Fibroblast of mammary gland (primary cell): ENCODE results near the gene ATXN7.

Experiments used
- DNase-seq: peaks from one replicate; pipeline ENCODE4 v3.0.0-alpha.2; 2010; ENCODE audit warnings: low read depth
- H3K4me3 ChIP-seq: 2 replicates; pipeline ENCODE4 v1.5.1; 2011; ENCODE audit warnings: low read depth, mild to moderate bottlenecking, low read length, moderate library complexity; ENCODE audit not compliant: control insufficient read depth
- TF ChIP-seq, protein P1 (sequence below): conservative IDR thresholded peaks from 2 replicates; pipeline ENCODE4 v1.5.1; 2011; ENCODE audit warnings: low read depth, low read length, inconsistent platforms; ENCODE audit not compliant: control insufficient read depth, insufficient read depth

ATXN7 gene

DNA sequence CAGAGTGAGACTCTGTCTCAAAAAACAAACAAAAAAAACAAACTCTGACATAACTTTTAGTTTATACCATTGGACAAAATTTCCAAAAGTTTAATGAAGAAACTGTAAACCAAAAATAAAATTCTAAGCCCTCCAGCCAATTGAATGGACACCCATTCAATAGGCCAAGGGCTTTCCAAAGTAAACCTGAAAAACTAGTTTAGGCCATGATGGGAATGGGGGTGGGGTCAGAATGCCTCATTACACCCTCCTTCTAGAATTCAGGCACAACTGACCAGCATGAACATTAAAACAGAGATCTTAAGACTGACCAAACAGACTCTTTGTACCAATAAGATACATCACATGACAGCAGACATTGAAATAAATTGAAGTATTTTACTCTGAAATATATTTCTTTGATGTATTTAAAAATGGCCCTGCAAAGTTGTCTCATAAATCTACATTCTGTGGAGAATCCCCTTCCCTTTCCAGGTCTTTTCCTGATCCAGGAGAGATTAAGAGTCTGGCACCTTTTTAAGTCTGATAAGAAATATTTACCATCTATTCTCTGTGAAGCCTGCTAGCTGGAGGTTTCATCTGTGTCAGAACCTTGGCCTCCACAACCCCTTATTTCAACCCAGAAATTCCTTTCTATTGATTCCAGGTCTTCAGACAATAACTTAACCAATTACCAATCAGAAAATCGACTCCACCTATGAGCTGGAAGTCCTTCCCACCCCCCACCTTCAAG, 15.8 kb upstream of the ATXN7 start:
- no peak for DNase-seq
- TF ChIP-seq, protein P1, sequence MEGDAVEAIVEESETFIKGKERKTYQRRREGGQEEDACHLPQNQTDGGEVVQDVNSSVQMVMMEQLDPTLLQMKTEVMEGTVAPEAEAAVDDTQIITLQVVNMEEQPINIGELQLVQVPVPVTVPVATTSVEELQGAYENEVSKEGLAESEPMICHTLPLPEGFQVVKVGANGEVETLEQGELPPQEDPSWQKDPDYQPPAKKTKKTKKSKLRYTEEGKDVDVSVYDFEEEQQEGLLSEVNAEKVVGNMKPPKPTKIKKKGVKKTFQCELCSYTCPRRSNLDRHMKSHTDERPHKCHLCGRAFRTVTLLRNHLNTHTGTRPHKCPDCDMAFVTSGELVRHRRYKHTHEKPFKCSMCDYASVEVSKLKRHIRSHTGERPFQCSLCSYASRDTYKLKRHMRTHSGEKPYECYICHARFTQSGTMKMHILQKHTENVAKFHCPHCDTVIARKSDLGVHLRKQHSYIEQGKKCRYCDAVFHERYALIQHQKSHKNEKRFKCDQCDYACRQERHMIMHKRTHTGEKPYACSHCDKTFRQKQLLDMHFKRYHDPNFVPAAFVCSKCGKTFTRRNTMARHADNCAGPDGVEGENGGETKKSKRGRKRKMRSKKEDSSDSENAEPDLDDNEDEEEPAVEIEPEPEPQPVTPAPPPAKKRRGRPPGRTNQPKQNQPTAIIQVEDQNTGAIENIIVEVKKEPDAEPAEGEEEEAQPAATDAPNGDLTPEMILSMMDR, result no peak
- H3K4me3 ChIP-seq, result no peak overlapping the region

DNA sequence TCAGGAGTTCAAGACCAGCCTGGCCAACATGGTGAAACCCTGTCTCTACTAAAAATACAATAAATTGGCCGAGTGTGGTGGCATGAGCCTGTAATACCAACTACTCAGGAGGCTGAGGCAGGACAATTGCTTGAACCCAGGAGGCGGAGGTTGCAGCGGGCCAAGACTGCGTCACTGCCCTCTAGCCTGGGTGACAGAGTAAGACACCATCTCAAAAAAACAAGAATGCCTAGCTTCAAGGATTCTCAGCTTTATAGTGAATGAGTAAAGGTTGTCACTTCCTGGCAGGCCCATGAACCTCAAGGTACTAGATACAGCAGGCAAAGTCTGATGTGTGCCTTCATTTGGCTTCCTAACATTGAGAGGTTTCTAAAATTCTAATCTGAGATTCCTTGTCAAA, 14.5 kb upstream of the ATXN7 start:
- DNase-seq, result no peak
- H3K4me3 ChIP-seq, result no peak overlapping the region
- TF ChIP-seq, protein P1, result no peak

DNA sequence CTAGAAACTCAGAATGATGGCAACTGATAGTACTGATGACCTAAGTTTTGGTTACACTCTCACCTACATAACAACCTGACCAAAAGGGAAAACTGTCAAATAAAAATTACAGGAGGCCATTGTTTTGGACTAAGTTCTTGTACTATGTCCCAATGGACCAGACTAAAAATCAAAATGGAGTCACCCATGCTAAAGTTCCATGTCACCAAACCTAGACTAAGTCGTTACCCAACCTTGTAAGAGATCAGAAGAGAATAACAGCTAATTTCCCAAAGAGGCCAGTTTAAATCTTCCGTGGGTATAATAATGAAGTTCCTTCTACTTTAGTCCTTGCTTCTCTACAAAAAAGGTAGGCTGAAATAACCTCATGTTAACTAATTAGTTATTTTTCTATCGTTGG, 12.4 kb upstream of the ATXN7 start:
- H3K4me3 ChIP-seq, result no peak overlapping the region
- DNase-seq, result no peak
- TF ChIP-seq, protein P1, result no peak

DNA sequence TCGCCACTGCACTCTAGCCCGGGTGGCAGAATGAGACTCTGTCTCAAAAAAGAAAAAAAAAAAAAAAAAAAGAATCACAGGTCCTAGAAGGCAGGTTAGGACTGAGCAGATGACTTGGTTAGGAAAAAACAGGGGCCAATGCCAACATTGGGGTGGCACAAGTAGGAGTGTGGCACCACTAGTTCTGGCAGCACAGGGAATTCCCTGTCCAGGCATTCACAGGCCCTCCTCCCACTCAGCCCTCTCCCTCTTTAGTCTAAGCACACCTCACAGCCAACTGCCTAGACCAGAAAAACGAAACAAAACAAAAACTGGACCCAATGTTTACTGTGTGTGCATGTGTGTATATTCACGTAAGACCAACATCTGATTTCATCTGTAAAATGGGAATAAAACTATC, 10.6 kb upstream of the ATXN7 start:
- TF ChIP-seq, protein P1, result no peak
- no peak for DNase-seq

DNA sequence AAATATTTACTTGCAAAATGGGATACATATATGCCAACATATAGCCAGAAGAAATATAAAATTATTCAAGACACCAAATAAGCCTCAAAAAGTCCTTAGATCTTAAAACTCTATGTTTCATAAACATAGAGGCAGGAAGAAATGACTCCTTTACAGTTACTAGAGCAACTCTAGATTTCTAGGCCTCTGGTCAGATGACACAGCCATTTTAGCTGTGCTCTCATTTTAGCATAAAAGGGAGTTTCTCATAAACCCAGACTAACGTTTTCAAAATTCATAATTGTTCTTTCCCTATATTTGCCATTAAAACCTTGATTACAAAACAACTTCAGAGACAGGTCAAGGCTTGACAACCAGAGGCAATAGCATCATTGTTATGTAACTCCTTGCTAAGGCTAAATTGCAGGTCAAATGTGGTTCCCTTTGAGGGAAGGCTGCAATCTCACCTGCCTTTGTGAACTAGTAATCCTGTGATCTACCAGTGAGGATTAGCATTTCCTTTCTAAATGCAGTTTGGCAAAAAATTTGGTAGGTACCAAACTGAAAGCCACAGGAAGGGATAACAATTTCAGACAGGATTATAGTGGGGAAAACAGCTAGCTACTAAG, 8.2 kb upstream of the ATXN7 start:
- no peak for DNase-seq
- TF ChIP-seq, protein P1, result no peak
- H3K4me3 ChIP-seq, result no peak overlapping the region

More for the DNA sequence above, 10.6 kb upstream of the ATXN7 start:
- no peak overlapping the region for H3K4me3 ChIP-seq

DNA sequence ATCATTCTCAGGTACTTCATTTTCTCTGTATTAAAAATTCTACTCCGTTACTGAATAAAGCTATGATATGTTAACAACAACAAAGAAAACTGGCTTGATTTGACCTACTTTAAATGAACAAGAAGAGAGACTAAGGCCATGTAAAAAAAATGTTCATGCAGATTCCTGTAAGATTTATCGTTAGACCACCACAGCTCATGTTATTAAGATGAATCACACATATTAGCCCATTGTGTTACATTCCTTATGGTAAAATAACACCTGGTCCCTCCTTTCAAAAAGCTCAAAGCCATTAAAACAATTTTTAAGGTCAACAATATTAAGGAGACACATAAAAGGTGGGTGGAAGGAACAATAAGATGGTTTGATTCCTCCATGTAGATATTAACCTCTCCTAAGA, 6.4 kb upstream of the ATXN7 start:
- TF ChIP-seq, protein P1, result no peak

More for the DNA sequence above, 6.4 kb upstream of the ATXN7 start:
- no peak overlapping the region for H3K4me3 ChIP-seq
- DNase-seq, result peak; percentile 7
